ENCODE results near the gene CERS5.

DNA sequence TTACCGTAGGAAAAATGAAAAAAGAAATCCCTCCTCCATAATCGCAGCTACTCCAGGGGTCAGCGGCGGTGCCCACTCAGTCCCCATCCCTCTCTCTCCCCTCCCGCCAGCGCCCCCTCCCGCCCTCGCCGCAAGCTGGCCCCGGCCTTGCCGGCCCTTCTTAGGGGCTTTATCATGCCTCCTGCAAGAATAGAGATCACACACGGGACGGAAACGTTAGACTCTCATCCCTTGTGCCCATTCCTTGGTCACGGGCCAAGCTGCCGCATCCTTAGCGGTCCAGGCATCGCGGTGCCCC lies 55.8 kb downstream of the CERS5 start:
- no peak for TF ChIP-seq CTCF (IDR thresholded peaks at IDR 0.05)
- no peak for TF ChIP-seq POLR2A (IDR thresholded peaks at IDR 0.05)
